ENCODE data around the gene IQSEC1.

The IQSEC1 gene

GRCh38 chr3:12891985-12892839, 181.0 kb downstream of the IQSEC1 start:
- TF ChIP-seq FOXP2 (optimal IDR thresholded peaks at IDR 0.05; ENCODE audit: borderline replicate concordance, extremely low read depth, extremely low read length, insufficient read depth) (no peak), REST (IDR thresholded peaks at IDR 0.05; ENCODE audit: insufficient read depth in 1 of 2, low read depth in 2 of 2, low read length in 2 of 2) (no peak), TAF1 (IDR thresholded peaks at IDR 0.05; ENCODE audit: borderline replicate concordance, insufficient read depth, low read length) (no peak), SIN3A (IDR thresholded peaks at IDR 0.05; ENCODE audit: borderline replicate concordance, insufficient read depth, low read length) (no peak), POLR2AphosphoS5 (IDR thresholded peaks at IDR 0.05; ENCODE audit: low read depth, low read length) (no peak)

GRCh38 chr3:12891391-12891984, 181.7 kb downstream of the IQSEC1 start:
- TF ChIP-seq POLR2AphosphoS5 (IDR thresholded peaks at IDR 0.05; ENCODE audit: low read depth, low read length) (no peak), SIN3A (IDR thresholded peaks at IDR 0.05; ENCODE audit: borderline replicate concordance, insufficient read depth, low read length) (no peak), FOXP2 (optimal IDR thresholded peaks at IDR 0.05; ENCODE audit: borderline replicate concordance, extremely low read depth, extremely low read length, insufficient read depth) (no peak), TAF1 (IDR thresholded peaks at IDR 0.05; ENCODE audit: borderline replicate concordance, insufficient read depth, low read length) (no peak), REST (IDR thresholded peaks at IDR 0.05; ENCODE audit: insufficient read depth in 1 of 2, low read depth in 2 of 2, low read length in 2 of 2) (no peak)

GRCh38 chr3:12890610-12891390, 182.4 kb downstream of the IQSEC1 start:
- TF ChIP-seq REST (IDR thresholded peaks at IDR 0.05; ENCODE audit: insufficient read depth in 1 of 2, low read depth in 2 of 2, low read length in 2 of 2) (no peak), POLR2AphosphoS5 (IDR thresholded peaks at IDR 0.05; ENCODE audit: low read depth, low read length) (no peak), SIN3A (IDR thresholded peaks at IDR 0.05; ENCODE audit: borderline replicate concordance, insufficient read depth, low read length) (no peak), TAF1 (IDR thresholded peaks at IDR 0.05; ENCODE audit: borderline replicate concordance, insufficient read depth, low read length) (no peak), FOXP2 (optimal IDR thresholded peaks at IDR 0.05; ENCODE audit: borderline replicate concordance, extremely low read depth, extremely low read length, insufficient read depth) (no peak)

GRCh38 chr3:12886736-12887135, 186.5 kb downstream of the IQSEC1 start:
- TF ChIP-seq TAF1 (IDR thresholded peaks at IDR 0.05; ENCODE audit: borderline replicate concordance, insufficient read depth, low read length) (no peak), SIN3A (IDR thresholded peaks at IDR 0.05; ENCODE audit: borderline replicate concordance, insufficient read depth, low read length) (no peak), REST (IDR thresholded peaks at IDR 0.05; ENCODE audit: insufficient read depth in 1 of 2, low read depth in 2 of 2, low read length in 2 of 2) (no peak), POLR2AphosphoS5 (IDR thresholded peaks at IDR 0.05; ENCODE audit: low read depth, low read length) (no peak), FOXP2 (optimal IDR thresholded peaks at IDR 0.05; ENCODE audit: borderline replicate concordance, extremely low read depth, extremely low read length, insufficient read depth) (no peak)
